ENCODE data around the gene ETS2. TPM values are rescaled to one million over a fixed set of nuclear protein-coding genes. Genes with fewer than 3 reads are reported as not detected.

The ETS2 gene
- total and polyA plus RNA-seq, 10 of the 15 experiments (the other 5 are each of a cell fraction or from before 2014, with no cell fraction given), result 0.52 to 8.6 (median 3.8) TPM

DNA sequence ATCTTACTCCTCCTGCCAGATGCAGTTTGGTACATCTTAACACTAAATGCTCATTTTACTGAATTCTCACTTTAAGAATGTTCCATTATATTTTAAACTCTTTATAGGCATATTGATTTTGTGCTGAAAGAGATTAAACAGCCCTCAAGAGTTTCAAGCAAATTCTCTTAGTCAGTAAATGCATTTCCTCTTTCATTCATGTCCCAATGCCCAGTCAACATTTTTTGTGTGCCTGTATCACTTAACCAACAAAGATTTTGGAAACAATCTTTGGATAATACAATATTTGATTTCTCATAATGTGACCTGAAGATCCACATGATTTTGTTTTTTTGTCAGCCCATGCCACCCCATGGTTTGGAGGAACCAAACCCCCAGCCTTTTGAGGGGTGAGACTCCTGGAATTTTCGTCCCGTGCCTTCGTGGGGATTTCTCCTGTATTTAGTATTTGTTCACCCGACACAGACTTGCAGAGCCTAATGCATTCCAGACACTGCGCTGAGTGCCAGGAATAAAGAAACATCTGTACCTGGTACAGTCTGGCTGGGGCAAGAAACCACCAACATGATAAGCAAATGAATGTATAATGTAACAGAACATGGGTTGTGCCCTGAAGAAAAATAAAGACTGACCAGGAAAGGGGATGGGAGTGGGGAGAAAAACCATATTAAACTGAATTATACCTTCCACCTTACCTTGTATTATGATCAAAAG is 47.1 kb upstream of the ETS2 start:
- H3K9ac ChIP-seq (ENCODE audit: control insufficient read depth, insufficient read depth, low read length), result no peak overlapping the region
- no peaks in the 10 kb centered on the region for H3K9me3 ChIP-seq (replicated peaks; ENCODE audit: control insufficient read depth, insufficient read depth, low read length)
- no peak overlapping the region for H3K27ac ChIP-seq (ENCODE audit: control insufficient read depth, insufficient read depth)
- H3K79me2 ChIP-seq (ENCODE audit: control insufficient read depth, insufficient read depth, low read length), result no peaks in the 10 kb centered on the region
- no peak overlapping the region for H2AFZ ChIP-seq (ENCODE audit: control insufficient read depth, low read depth, low read length)
- WGBS (ENCODE audit: insufficient coverage, insufficient replicate concordance, low lambda C conversion rate, missing lambda C conversion rate), result 89% methylated on average over 5 of the region's 5 CpGs
- H3K4me2 ChIP-seq (ENCODE audit: control insufficient read depth, insufficient read depth), result no peak overlapping the region
- ChIA-PET RAD21 (ENCODE audit: unreplicated experiment) (no interaction called here), POLR2A (no interaction called here), CTCF (no interaction called here), SMC1A (ENCODE audit: uncharacterized antibody, unreplicated experiment) (no interaction called here)
- ATAC-seq (no peak), FAIRE-seq (no peak), DNase-seq (ENCODE audit: low read depth, low spot score) (no peak)
- no peaks in the 10 kb centered on the region for H4K20me1 ChIP-seq (ENCODE audit: control insufficient read depth, insufficient read depth)
- intact Hi-C loops (cut with micrococcal nuclease; ENCODE audit: unreplicated experiment) (no loop called here), in situ Hi-C loops (cut with MboI) (no loop called here)
- no peak overlapping the region for H3K4me3 ChIP-seq
- no TSS peak for BruUV-seq (replicated peaks)
- H3K27me3 ChIP-seq (replicated peaks in 1 of 2; ENCODE audit: control insufficient read depth in 2 of 2, insufficient read depth in 2 of 2, low read length in 1 of 2), result no peaks in the 10 kb centered on the region
- no peaks in the 10 kb centered on the region for H3K4me1 ChIP-seq (ENCODE audit: control insufficient read depth, insufficient read depth, low read length)
- no peaks in the 10 kb centered on the region for H3K36me3 ChIP-seq (ENCODE audit: control insufficient read depth in 2 of 2, insufficient read depth in 2 of 2, low read length in 1 of 2)
- TF ChIP-seq, protein P1, sequence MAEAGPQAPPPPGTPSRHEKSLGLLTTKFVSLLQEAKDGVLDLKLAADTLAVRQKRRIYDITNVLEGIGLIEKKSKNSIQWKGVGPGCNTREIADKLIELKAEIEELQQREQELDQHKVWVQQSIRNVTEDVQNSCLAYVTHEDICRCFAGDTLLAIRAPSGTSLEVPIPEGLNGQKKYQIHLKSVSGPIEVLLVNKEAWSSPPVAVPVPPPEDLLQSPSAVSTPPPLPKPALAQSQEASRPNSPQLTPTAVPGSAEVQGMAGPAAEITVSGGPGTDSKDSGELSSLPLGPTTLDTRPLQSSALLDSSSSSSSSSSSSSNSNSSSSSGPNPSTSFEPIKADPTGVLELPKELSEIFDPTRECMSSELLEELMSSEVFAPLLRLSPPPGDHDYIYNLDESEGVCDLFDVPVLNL (IDR thresholded peaks at IDR 0.05; ENCODE audit: low read depth, low read length), result no peak
- TF ChIP-seq, protein P2, sequence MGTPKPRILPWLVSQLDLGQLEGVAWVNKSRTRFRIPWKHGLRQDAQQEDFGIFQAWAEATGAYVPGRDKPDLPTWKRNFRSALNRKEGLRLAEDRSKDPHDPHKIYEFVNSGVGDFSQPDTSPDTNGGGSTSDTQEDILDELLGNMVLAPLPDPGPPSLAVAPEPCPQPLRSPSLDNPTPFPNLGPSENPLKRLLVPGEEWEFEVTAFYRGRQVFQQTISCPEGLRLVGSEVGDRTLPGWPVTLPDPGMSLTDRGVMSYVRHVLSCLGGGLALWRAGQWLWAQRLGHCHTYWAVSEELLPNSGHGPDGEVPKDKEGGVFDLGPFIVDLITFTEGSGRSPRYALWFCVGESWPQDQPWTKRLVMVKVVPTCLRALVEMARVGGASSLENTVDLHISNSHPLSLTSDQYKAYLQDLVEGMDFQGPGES (IDR thresholded peaks at IDR 0.05), result no peak
- TF ChIP-seq LARP7 (IDR thresholded peaks at IDR 0.05) (no peak), BMI1 (IDR thresholded peaks at IDR 0.05; ENCODE audit: borderline replicate concordance) (no peak), GATAD2B (conservative IDR thresholded peaks at IDR 0.05; ENCODE audit: low read depth) (no peak), SREBF1 (IDR thresholded peaks at IDR 0.05; ENCODE audit: low read length) (no peak), MYC (IDR thresholded peaks at IDR 0.05; ENCODE audit: insufficient read depth, insufficient read length, insufficient replicate concordance, low read length, severe bottlenecking) (no peak), CBFB (IDR thresholded peaks at IDR 0.05; ENCODE audit: low read depth) (no peak), NFYA (IDR thresholded peaks at IDR 0.05; ENCODE audit: borderline replicate concordance, low read depth, low read length) (no peak), ZNF217 (IDR thresholded peaks at IDR 0.05) (no peak), SMC3 (IDR thresholded peaks at IDR 0.05; ENCODE audit: borderline replicate concordance, low read length) (no peak), TCF3 (IDR thresholded peaks at IDR 0.05; ENCODE audit: borderline replicate concordance, insufficient read depth, low read depth, low read length) (no peak), YY1 (IDR thresholded peaks at IDR 0.05; ENCODE audit: low read depth, low read length) (no peak), TCF7 (IDR thresholded peaks at IDR 0.05; ENCODE audit: borderline replicate concordance) (no peak), EZH2 (IDR thresholded peaks at IDR 0.05; ENCODE audit: borderline replicate concordance, control insufficient read depth, low read depth, low read length) (no peak), GABPA (IDR thresholded peaks at IDR 0.05; ENCODE audit: low read depth) (no peak)
- TF ChIP-seq, protein P3, sequence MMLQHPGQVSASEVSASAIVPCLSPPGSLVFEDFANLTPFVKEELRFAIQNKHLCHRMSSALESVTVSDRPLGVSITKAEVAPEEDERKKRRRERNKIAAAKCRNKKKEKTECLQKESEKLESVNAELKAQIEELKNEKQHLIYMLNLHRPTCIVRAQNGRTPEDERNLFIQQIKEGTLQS (IDR thresholded peaks at IDR 0.05; ENCODE audit: borderline replicate concordance, extremely low read depth, low read depth, low read length), result no peak
- TF ChIP-seq, protein P4, sequence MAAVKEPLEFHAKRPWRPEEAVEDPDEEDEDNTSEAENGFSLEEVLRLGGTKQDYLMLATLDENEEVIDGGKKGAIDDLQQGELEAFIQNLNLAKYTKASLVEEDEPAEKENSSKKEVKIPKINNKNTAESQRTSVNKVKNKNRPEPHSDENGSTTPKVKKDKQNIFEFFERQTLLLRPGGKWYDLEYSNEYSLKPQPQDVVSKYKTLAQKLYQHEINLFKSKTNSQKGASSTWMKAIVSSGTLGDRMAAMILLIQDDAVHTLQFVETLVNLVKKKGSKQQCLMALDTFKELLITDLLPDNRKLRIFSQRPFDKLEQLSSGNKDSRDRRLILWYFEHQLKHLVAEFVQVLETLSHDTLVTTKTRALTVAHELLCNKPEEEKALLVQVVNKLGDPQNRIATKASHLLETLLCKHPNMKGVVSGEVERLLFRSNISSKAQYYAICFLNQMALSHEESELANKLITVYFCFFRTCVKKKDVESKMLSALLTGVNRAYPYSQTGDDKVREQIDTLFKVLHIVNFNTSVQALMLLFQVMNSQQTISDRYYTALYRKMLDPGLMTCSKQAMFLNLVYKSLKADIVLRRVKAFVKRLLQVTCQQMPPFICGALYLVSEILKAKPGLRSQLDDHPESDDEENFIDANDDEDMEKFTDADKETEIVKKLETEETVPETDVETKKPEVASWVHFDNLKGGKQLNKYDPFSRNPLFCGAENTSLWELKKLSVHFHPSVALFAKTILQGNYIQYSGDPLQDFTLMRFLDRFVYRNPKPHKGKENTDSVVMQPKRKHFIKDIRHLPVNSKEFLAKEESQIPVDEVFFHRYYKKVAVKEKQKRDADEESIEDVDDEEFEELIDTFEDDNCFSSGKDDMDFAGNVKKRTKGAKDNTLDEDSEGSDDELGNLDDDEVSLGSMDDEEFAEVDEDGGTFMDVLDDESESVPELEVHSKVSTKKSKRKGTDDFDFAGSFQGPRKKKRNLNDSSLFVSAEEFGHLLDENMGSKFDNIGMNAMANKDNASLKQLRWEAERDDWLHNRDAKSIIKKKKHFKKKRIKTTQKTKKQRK (IDR thresholded peaks at IDR 0.05; ENCODE audit: low read depth, low read length), result no peak
